HG03439 (cell line): Measurements from ENCODE around the gene TRAPPC6A.

Source experiments
- ATAC-seq: cut with Tn5 transposase; IDR thresholded peaks from one replicate; pipeline ENCODE4 v1.9.1; 2021; ENCODE audit warnings: mild to moderate bottlenecking, moderate library complexity; ENCODE audit not compliant: unreplicated experiment

TRAPPC6A gene

GRCh38 chr19:45150180-45150579, 27.9 kb downstream of the TRAPPC6A start:
- no peak for ATAC-seq

- ATAC-seq, result no peak
Observed at GRCh38 chr19:45149129-45149528, 28.9 kb downstream of the TRAPPC6A start.

- ATAC-seq, result no peak
Observed at GRCh38 chr19:45147835-45148676, 30.0 kb downstream of the TRAPPC6A start.

GRCh38 chr19:45146741-45147205, 31.3 kb downstream of the TRAPPC6A start:
- ATAC-seq, result no peak

GRCh38 chr19:45146251-45146650, 31.8 kb downstream of the TRAPPC6A start:
- no peak for ATAC-seq

- ATAC-seq, result no peak
Observed at GRCh38 chr19:45145270-45146189, 32.5 kb downstream of the TRAPPC6A start.

GRCh38 chr19:45144431-45145269, 33.4 kb downstream of the TRAPPC6A start:
- ATAC-seq, result no peak

GRCh38 chr19:45142726-45143110, 35.3 kb downstream of the TRAPPC6A start:
- no peak for ATAC-seq

GRCh38 chr19:45142016-45142725, 35.9 kb downstream of the TRAPPC6A start:
- no peak for ATAC-seq

GRCh38 chr19:45141203-45141900, 36.7 kb downstream of the TRAPPC6A start:
- no peak for ATAC-seq

- ATAC-seq, result no peak
Observed at GRCh38 chr19:45140533-45140932, 37.5 kb downstream of the TRAPPC6A start.

GRCh38 chr19:45140144-45140503, 37.9 kb downstream of the TRAPPC6A start:
- no peak for ATAC-seq

GRCh38 chr19:45139286-45140143, 38.5 kb downstream of the TRAPPC6A start:
- no peak for ATAC-seq

- ATAC-seq, result no peak
Observed at GRCh38 chr19:45138303-45138751, 39.7 kb downstream of the TRAPPC6A start.

GRCh38 chr19:45137179-45137761, 40.8 kb downstream of the TRAPPC6A start:
- ATAC-seq, result peak; percentile 67

GRCh38 chr19:45136507-45137178, 41.4 kb downstream of the TRAPPC6A start:
- no peak for ATAC-seq

GRCh38 chr19:45135176-45135885, 42.7 kb downstream of the TRAPPC6A start:
- ATAC-seq, result no peak
